Heart left ventricle (tissue), 13 donors: ENCODE results near the gene BABAM1.

Experiments
- CTCF ChIP-seq, 12 donors: fragments of 200-600 bp; sonication (generic) in 4 of 12; IDR thresholded peaks; one replicate each; pipeline versions ENCODE4 v1.5.0 to v1.8.0; 2018 to 2022; ENCODE audit warnings: antibody characterized with exemption in 12 of 12, mild to moderate bottlenecking in 5 of 12
- POLR2A ChIP-seq, 2 donors: fragments of 450-650 bp; IDR thresholded peaks; one replicate each; pipeline ENCODE4 v1.6.1; 2017; ENCODE audit warnings: antibody characterized with exemption in 2 of 2, mild to moderate bottlenecking in 2 of 2, moderate library complexity in 2 of 2
- donor health status: ischemic (EF 13 %, LVEDD 7.1; RV severe dilation, severe dysfunction).
- donor health status: DM: no; HTN: yes; CAD: no.
- donor health status: DM: no; HTN: no; CAD: no.
- donor health status: ischemic (EF 25% LVEDD 6.9; RV normal size, moderate dysfunction).
- donor health status: ischemic (EF 25% LVEDD 5.7; RV mildly dilated, moderate dysfunction).
- donor health status: ischemic (EF 35%, LVEDD 5.7; RV mildly dilated, moderate dysfunction).
- donor health status: nonischemic (EF 11% LVEDD 7.7; RV severe dilation, severe dysfunction).
- donor health status: DM: yes; HTN: yes; CAD: no.
- donor health status: PGD.
- donor health status: ischemic (EF 29% LVEDD 5.4; RV normal size, mild dysfunction).
- donor health status: nonischemic (EF 23%, LVEDD 6.1; RV moderate dilation, normal function).

- TF ChIP-seq POLR2A (IDR thresholded peaks at IDR 0.05), result no peak
- TF ChIP-seq CTCF (IDR thresholded peaks at IDR 0.05), result no peak
Measured at GRCh38 chr19:17322854-17323253, 55.6 kb downstream of the BABAM1 start.
